GM23248 (cell line): ENCODE measurements around the gene APBB1IP.

Experiments
- EZH2 ChIP-seq: fragments of 200-600 bp; sonication (generic); IDR thresholded peaks from 2 replicates; pipeline ENCODE4 v1.6.1; 2018; ENCODE audit warnings: antibody characterized with exemption, mild to moderate bottlenecking; ENCODE audit not compliant: insufficient read depth, poor library complexity, severe bottlenecking
- EZH2phosphoT487 ChIP-seq: fragments of 200-600 bp; sonication (generic); IDR thresholded peaks from 2 replicates; pipeline ENCODE4 v1.6.1; 2018; ENCODE audit warnings: antibody characterized with exemption, moderate library complexity, mild to moderate bottlenecking, low read depth; ENCODE audit not compliant: insufficient read depth

DNA sequence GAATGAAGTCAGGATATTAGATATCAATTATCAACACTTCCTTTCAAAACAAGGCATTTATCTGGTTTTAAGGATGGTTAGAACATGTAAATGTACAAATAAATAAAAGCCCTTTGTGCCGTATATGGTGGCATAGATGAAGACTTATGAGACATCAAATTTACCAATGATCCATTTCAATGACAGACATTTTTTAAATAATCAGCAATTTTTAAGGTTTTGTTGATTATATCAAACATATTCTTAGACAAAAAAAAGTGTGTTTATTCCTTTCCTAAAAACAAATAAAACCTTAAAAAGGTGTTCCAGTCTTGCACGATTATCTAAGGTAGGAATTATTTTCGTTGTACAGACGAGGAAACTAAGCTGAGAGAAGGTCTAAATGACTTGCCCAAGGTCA lies 13.8 kb downstream of the APBB1IP start:
- TF ChIP-seq EZH2phosphoT487 (no peak), EZH2 (no peak)
